PC-3 (cell line): Measurements from ENCODE around the gene PTH1R. TPM values are rescaled to one million over a fixed set of nuclear protein-coding genes. Genes with fewer than 3 reads are reported as not detected.

Experiments used
- ATAC-seq: fragments of 200-7000 bp; cut with Tn5 transposase; 2 replicates; pipeline ENCODE4 v1.9.1; 2020; ENCODE audit warnings: mild to moderate bottlenecking, moderate library complexity
- BruUV-seq: library from RNA; stranded (reverse); fragments of 400-500 nt; replicated peaks from 2 replicates; lab custom pipeline; 2021; lab: Mats Ljungman, UMichigan
- CTCF ChIA-PET: fragments of 300-600 bp; sonication (Branson Sonifier 250); formaldehyde crosslinking; loops from one replicate; lab custom pipeline; 2022; ENCODE audit warnings: antibody characterized with exemption; lab: Charles Lee
- POLR2A ChIA-PET: fragments of 300-600 bp; sonication (Branson Sonifier 250); formaldehyde crosslinking; loops from one replicate; lab custom pipeline; 2022; ENCODE audit warnings: antibody characterized with exemption; ENCODE audit not compliant: unreplicated experiment; lab: Charles Lee
- DNase-seq: peaks from one replicate; pipeline ENCODE4 v3.0.0-alpha.2; 2015
- H2AFZ ChIP-seq: fragments of 300-600 bp; sonication (generic); 2 replicates; pipeline ENCODE4 v1.6.0; 2016; ENCODE audit warnings: antibody characterized with exemption, low read length
- H3F3A ChIP-seq: fragments of 300-600 bp; sonication (generic); one replicate; pipeline ENCODE4 v1.6.0; 2017; ENCODE audit warnings: antibody characterized with exemption, low read length, control low read depth, mild to moderate bottlenecking; ENCODE audit not compliant: unreplicated experiment
- H3K27ac ChIP-seq: fragments of 300-600 bp; sonication (generic); 2 replicates; pipeline ENCODE4 v1.5.1; 2016; ENCODE audit warnings: mild to moderate bottlenecking, low read length
- H3K27me3 ChIP-seq: fragments of 300-600 bp; sonication (generic); 2 replicates; pipeline ENCODE4 v1.6.1; 2016; ENCODE audit warnings: low read length, mixed read lengths
- H3K36me3 ChIP-seq: fragments of 300-600 bp; sonication (generic); 2 replicates; pipeline ENCODE4 v1.6.1; 2016; ENCODE audit warnings: low read depth, mixed run types, low read length, mixed read lengths
- H3K4me1 ChIP-seq: fragments of 300-600 bp; sonication (generic); 2 replicates; pipeline ENCODE4 v1.5.1; 2016; ENCODE audit warnings: low read length; ENCODE audit not compliant: insufficient read depth
- H3K4me2 ChIP-seq: fragments of 300-600 bp; sonication (generic); 2 replicates; pipeline ENCODE4 v1.6.0; 2016; ENCODE audit warnings: low read length
- H3K4me3 ChIP-seq: fragments of 300-600 bp; sonication (generic); 2 replicates; pipeline ENCODE4 v1.5.1; 2016; ENCODE audit warnings: mild to moderate bottlenecking, low read length, mixed read lengths
- H3K79me2 ChIP-seq: fragments of 300-600 bp; sonication (generic); 2 replicates; pipeline ENCODE4 v1.6.1; 2017; ENCODE audit warnings: low read length, mixed read lengths
- H3K9ac ChIP-seq: fragments of 300-600 bp; sonication (generic); 2 replicates; pipeline ENCODE4 v1.6.0; 2016; ENCODE audit warnings: mild to moderate bottlenecking, low read length
- H3K9me2 ChIP-seq: fragments of 300-600 bp; sonication (generic); replicated peaks from 2 replicates; pipeline ENCODE4 v1.6.1; 2016; ENCODE audit warnings: mixed run types, low read length, mixed read lengths
- H3K9me3 ChIP-seq: fragments of 300-600 bp; sonication (generic); 2 replicates; pipeline ENCODE4 v1.6.1; 2016; ENCODE audit warnings: low read length, mixed read lengths
- H4K20me1 ChIP-seq: fragments of 300-600 bp; sonication (generic); 2 replicates; pipeline ENCODE4 v1.6.1; 2016; ENCODE audit warnings: low read length, mixed read lengths
- CTCF ChIP-seq: fragments of 300-600 bp; sonication (generic); conservative IDR thresholded peaks from 2 replicates; pipeline ENCODE4 v1.5.1; 2017; ENCODE audit warnings: antibody characterized with exemption, low read depth, mild to moderate bottlenecking, low read length
- EZH2 ChIP-seq: fragments of 300-600 bp; sonication (generic); IDR thresholded peaks from one replicate; pipeline ENCODE4 v1.6.1; 2017; ENCODE audit warnings: antibody characterized with exemption, mild to moderate bottlenecking, low read length; ENCODE audit not compliant: unreplicated experiment
- EZH2phosphoT487 ChIP-seq: fragments of 300-600 bp; sonication (generic); IDR thresholded peaks from 2 replicates; pipeline ENCODE4 v1.6.1; 2018; ENCODE audit warnings: mild to moderate bottlenecking, antibody characterized with exemption, low read length, borderline replicate concordance
- intact Hi-C: fragments of 100-400 bp; cut with micrococcal nuclease; formaldehyde crosslinking; loops from 2 replicates; pipeline ENCODE4 v1.9.0; 2023
- total RNA-seq: library from RNA; depleted of rRNA; stranded (reverse); fragments of >200 nt; gene quantifications from 2 replicates; pipeline ENCODE4 v1.2.3, GENCODE V29; 2014

The PTH1R gene
- total RNA-seq, 1 experiment from 2014 or later: not detected

GRCh38 chr3:46933261-46933660 is 55.7 kb downstream of the PTH1R start:
- Histone ChIP-seq H3K27me3 (no peaks in the 10 kb centered on the region), H3K9ac (no peak overlapping the region), H4K20me1 (0 out of 2 replicates have a peak, but pooled peaks cover 17% of the 10 kb centered on the region), H3K36me3 (peaks cover 32% of the 10 kb centered on the region), H3F3A (peaks cover 10% of the 10 kb centered on the region), H3K9me2 (no peaks in the 10 kb centered on the region), H3K4me2 (no peak overlapping the region), H3K4me3 (no peak overlapping the region), H3K27ac (peak overlapping the region; percentile 51; the same call in 1 of the 2 replicates), H3K4me1 (peaks cover 68% of the 10 kb centered on the region), H3K9me3 (no peaks in the 10 kb centered on the region), H2AFZ (no peak overlapping the region), H3K79me2 (peaks cover 93% of the 10 kb centered on the region)
- CTCF ChIA-PET: interaction anchor here (1.0 kb wide), 1 partner anchor 65 kb away, joined by 4 read pairs; no protein-coding TSS in a partner anchor
- no peak for TF ChIP-seq EZH2phosphoT487
- no peak for TF ChIP-seq CTCF
- TF ChIP-seq EZH2: no peak
- ATAC-seq: no peak
- no TSS peak for BruUV-seq
- no peak for DNase-seq
- intact Hi-C loops: no loop called here
- POLR2A ChIA-PET: no interaction called here

- Histone ChIP-seq H3K9me2 (no peaks in the 10 kb centered on the region), H3K4me2 (peak overlapping the region; percentile 71), H3K79me2 (peaks cover 92% of the 10 kb centered on the region), H3K9ac (peak overlapping the region; percentile 64), H3K4me1 (peaks cover 68% of the 10 kb centered on the region), H3K27me3 (no peaks in the 10 kb centered on the region), H4K20me1 (0 out of 2 replicates have a peak, but pooled peaks cover 17% of the 10 kb centered on the region), H3F3A (peaks cover 10% of the 10 kb centered on the region), H3K4me3 (peak overlapping the region; percentile 32; the same call in 1 of the 2 replicates), H2AFZ (no peak overlapping the region), H3K9me3 (no peaks in the 10 kb centered on the region), H3K27ac (peak overlapping the region; percentile 96), H3K36me3 (peaks cover 31% of the 10 kb centered on the region)
- TF ChIP-seq EZH2phosphoT487 (no peak), CTCF (no peak), EZH2 (no peak)
- intact Hi-C loops: loop anchor here (2.0 kb wide), 1 partner anchor 43 kb away; the partner anchor contains the start of gene CCDC12
- POLR2A ChIA-PET: no interaction called here
- no TSS peak for BruUV-seq
- ATAC-seq (no peak), DNase-seq (no peak)
- CTCF ChIA-PET: no interaction called here
Measured at GRCh38 chr3:46934072-46934471, 56.6 kb downstream of the PTH1R start.

GRCh38 chr3:46934498-46935167 is 57.1 kb downstream of the PTH1R start:
- H3K4me2 ChIP-seq: peak overlapping the region; percentile 71
- H3F3A ChIP-seq: peaks cover 10% of the 10 kb centered on the region
- peaks cover 37% of the 10 kb centered on the region for H3K36me3 ChIP-seq
- ATAC-seq: peak; percentile 37
- CTCF ChIA-PET: interaction anchor here (0.6 to 1.0 kb wide), 2 partner anchors 11 to 38 kb away, joined by 4 to 5 read pairs; no protein-coding TSS in a partner anchor
- peaks cover 92% of the 10 kb centered on the region for H3K79me2 ChIP-seq
- H3K27ac ChIP-seq: peak overlapping the region; percentile 96
- 0 out of 2 replicates have a peak, but pooled peaks cover 17% of the 10 kb centered on the region for H4K20me1 ChIP-seq
- no peak overlapping the region for H2AFZ ChIP-seq
- TF ChIP-seq EZH2phosphoT487: no peak
- no peak for TF ChIP-seq CTCF
- TF ChIP-seq EZH2: no peak
- no TSS peak for BruUV-seq
- H3K4me1 ChIP-seq: peaks cover 68% of the 10 kb centered on the region
- intact Hi-C loops: loop anchor here (2.0 kb wide), 1 partner anchor 42 kb away; the partner anchor contains the start of gene CCDC12
- H3K9me3 ChIP-seq: no peaks in the 10 kb centered on the region
- POLR2A ChIA-PET: interaction anchor here (0.6 to 1.2 kb wide), 2 partner anchors 42 to 130 kb away, joined by 5 to 33 read pairs; partner anchors contain the start of gene CCDC12
- no peaks in the 10 kb centered on the region for H3K9me2 ChIP-seq
- no peaks in the 10 kb centered on the region for H3K27me3 ChIP-seq
- H3K9ac ChIP-seq: peak overlapping the region; percentile 64
- peak overlapping the region; percentile 32; the same call in 1 of the 2 replicates for H3K4me3 ChIP-seq
- DNase-seq: peak; percentile 85
